ENCODE measurements around the gene CAMTA1.

- TF ChIP-seq POLR2A (IDR thresholded peaks at IDR 0.05; ENCODE audit: low read length) (no peak), GATA1 (IDR thresholded peaks at IDR 0.05; ENCODE audit: low read depth, low read length) (no peak)
Observed at GRCh38 chr1:7508934-7509519, 723.8 kb downstream of the CAMTA1 start.

Data from erythroblast (primary cell).